GM19438 (cell line): Measurements from ENCODE around the gene COBLL1.
"Not testable (repeated sequence)": the region's sequence is repeated elsewhere in the genome, so short reads cannot be mapped to it uniquely, and the experiment has no call there.

Experiments used
- ATAC-seq: cut with Tn5 transposase; IDR thresholded peaks from one replicate; pipeline ENCODE4 v1.9.1; 2021; ENCODE audit warnings: low read depth; ENCODE audit not compliant: unreplicated experiment

COBLL1 gene

GRCh38 chr2:164860694-164861042 lies 19.0 kb upstream of the COBLL1 start:
- no peak for ATAC-seq

- ATAC-seq, result not testable (repeated sequence)
These were observed 18.5 kb upstream of the COBLL1 start for GRCh38 chr2:164859906-164860693.

- no peak for ATAC-seq
These were observed 17.7 kb upstream of the COBLL1 start for GRCh38 chr2:164859251-164859818.

GRCh38 chr2:164852086-164852485 lies 10.5 kb upstream of the COBLL1 start:
- ATAC-seq, result no peak

GRCh38 chr2:164850235-164850634 lies 8.6 kb upstream of the COBLL1 start:
- ATAC-seq, result no peak

GRCh38 chr2:164849506-164849905 lies 7.9 kb upstream of the COBLL1 start:
- no peak for ATAC-seq

GRCh38 chr2:164847981-164848741 lies 6.5 kb upstream of the COBLL1 start:
- ATAC-seq, result no peak

GRCh38 chr2:164847291-164847690 lies 5.7 kb upstream of the COBLL1 start:
- no peak for ATAC-seq

- no peak for ATAC-seq
These were observed 4.7 kb upstream of the COBLL1 start for GRCh38 chr2:164846276-164846675.

GRCh38 chr2:164843346-164843911 lies 1.8 kb upstream of the COBLL1 start:
- ATAC-seq, result no peak

GRCh38 chr2:164842624-164842966 lies 972 bp upstream of the COBLL1 start:
- no peak for ATAC-seq

GRCh38 chr2:164840930-164841718 lies 499 bp downstream of the COBLL1 start:
- peak; percentile 56 for ATAC-seq

- no peak for ATAC-seq
These were observed 1.1 kb downstream of the COBLL1 start for GRCh38 chr2:164840458-164840929.

GRCh38 chr2:164839914-164840457 lies 1.6 kb downstream of the COBLL1 start:
- no peak for ATAC-seq

- ATAC-seq, result no peak
These were observed 3.8 kb downstream of the COBLL1 start for GRCh38 chr2:164837807-164838206.

GRCh38 chr2:164836907-164837306 lies 4.7 kb downstream of the COBLL1 start:
- ATAC-seq, result no peak

- no peak for ATAC-seq
These were observed 6.3 kb downstream of the COBLL1 start for GRCh38 chr2:164835302-164835701.

- no peak for ATAC-seq
These were observed 9.7 kb downstream of the COBLL1 start for GRCh38 chr2:164831887-164832286.

- ATAC-seq, result no peak
These were observed 10.4 kb downstream of the COBLL1 start for GRCh38 chr2:164831180-164831579.
